KMS-11 (cell line): ENCODE data around the gene FGFBP3.

ENCODE experiments used
- H2AFZ ChIP-seq: fragments of 200-600 bp; sonication (generic); 2 replicates; pipeline ENCODE4 v1.6.1; 2016; ENCODE audit warnings: antibody characterized with exemption, mixed run types, low read depth
- H3K27ac ChIP-seq: fragments of 200-600 bp; sonication (generic); 2 replicates; pipeline ENCODE4 v1.6.1; 2016; ENCODE audit warnings: mild to moderate bottlenecking, mixed run types
- H3K27me3 ChIP-seq: fragments of 200-600 bp; sonication (generic); 2 replicates; pipeline ENCODE4 v1.6.1; 2017; ENCODE audit warnings: mild to moderate bottlenecking, low read depth, mixed run types, moderate library complexity; ENCODE audit not compliant: insufficient read depth
- H3K36me3 ChIP-seq: fragments of 200-600 bp; sonication (generic); 2 replicates; pipeline ENCODE4 v1.6.1; 2017; ENCODE audit warnings: mild to moderate bottlenecking, mixed run types; ENCODE audit not compliant: insufficient read depth
- H3K4me1 ChIP-seq: fragments of 200-600 bp; sonication (generic); 2 replicates; pipeline ENCODE4 v1.6.1; 2016; ENCODE audit warnings: mild to moderate bottlenecking, low read depth, mixed run types; ENCODE audit not compliant: poor library complexity, severe bottlenecking
- H3K4me2 ChIP-seq: fragments of 200-600 bp; sonication (generic); 2 replicates; pipeline ENCODE4 v1.7.0; 2016; ENCODE audit warnings: mild to moderate bottlenecking, mixed run types
- H3K4me3 ChIP-seq: fragments of 200-600 bp; sonication (generic); IDR thresholded peaks from 2 replicates; pipeline ENCODE4 v1.6.1; 2017; ENCODE audit warnings: low read depth, low read length, mixed read lengths; ENCODE audit not compliant: insufficient read depth
- H3K79me2 ChIP-seq: fragments of 200-600 bp; sonication (generic); 2 replicates; pipeline ENCODE4 v1.6.1; 2016; ENCODE audit warnings: low read depth, mixed run types; ENCODE audit not compliant: insufficient read depth
- H3K9ac ChIP-seq: fragments of 200-600 bp; sonication (generic); 2 replicates; pipeline ENCODE4 v1.6.1; 2016; ENCODE audit warnings: mild to moderate bottlenecking, mixed run types
- H4K20me1 ChIP-seq: fragments of 200-600 bp; sonication (generic); 2 replicates; pipeline ENCODE4 v1.6.1; 2016; ENCODE audit warnings: mild to moderate bottlenecking, mixed run types; ENCODE audit not compliant: insufficient read depth
- TF ChIP-seq, protein P1 (sequence below): fragments of 200-600 bp; sonication (generic); conservative IDR thresholded peaks from 2 replicates; pipeline ENCODE4 v1.6.1; 2017; ENCODE audit warnings: low read depth, mild to moderate bottlenecking, antibody characterized with exemption, low read length, moderate library complexity, mixed read lengths

FGFBP3 gene

DNA sequence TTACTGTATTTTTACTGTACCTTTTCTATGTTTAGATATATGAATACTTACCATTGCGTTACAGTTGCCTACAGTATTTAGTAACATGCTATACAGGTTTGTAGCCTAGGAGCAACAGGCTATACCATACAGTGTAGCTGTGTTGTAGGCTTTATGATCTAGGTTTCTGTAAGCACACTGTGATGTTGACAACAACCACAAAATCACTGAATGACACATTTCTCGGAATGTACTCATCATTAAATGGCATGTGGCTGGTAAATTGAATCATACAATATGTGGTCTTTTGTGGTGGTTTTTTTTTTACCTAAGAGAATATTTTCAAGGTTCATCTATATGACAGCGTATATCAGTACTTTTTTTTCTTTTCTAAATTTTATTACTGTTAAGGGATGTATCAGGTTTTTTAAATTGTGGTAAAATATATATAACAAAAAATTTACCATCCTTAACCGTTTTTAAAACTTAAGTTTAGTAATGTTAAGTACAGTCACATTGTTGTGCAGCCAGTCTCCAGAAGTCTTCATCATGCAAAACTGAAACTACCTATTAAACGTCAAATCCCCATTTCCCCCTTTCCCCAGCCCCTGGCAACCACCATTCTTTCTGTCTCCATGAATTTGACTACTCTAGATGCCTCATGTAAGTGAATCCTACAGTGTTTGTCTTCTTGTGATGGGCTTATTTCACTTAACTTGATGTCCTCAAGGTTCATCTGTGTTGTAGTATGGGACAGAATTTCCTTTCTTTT is 35.8 kb upstream of the FGFBP3 start:
- TF ChIP-seq, protein P1, sequence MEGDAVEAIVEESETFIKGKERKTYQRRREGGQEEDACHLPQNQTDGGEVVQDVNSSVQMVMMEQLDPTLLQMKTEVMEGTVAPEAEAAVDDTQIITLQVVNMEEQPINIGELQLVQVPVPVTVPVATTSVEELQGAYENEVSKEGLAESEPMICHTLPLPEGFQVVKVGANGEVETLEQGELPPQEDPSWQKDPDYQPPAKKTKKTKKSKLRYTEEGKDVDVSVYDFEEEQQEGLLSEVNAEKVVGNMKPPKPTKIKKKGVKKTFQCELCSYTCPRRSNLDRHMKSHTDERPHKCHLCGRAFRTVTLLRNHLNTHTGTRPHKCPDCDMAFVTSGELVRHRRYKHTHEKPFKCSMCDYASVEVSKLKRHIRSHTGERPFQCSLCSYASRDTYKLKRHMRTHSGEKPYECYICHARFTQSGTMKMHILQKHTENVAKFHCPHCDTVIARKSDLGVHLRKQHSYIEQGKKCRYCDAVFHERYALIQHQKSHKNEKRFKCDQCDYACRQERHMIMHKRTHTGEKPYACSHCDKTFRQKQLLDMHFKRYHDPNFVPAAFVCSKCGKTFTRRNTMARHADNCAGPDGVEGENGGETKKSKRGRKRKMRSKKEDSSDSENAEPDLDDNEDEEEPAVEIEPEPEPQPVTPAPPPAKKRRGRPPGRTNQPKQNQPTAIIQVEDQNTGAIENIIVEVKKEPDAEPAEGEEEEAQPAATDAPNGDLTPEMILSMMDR, result no peak
- H3K36me3 ChIP-seq, result no peaks in the 10 kb centered on the region
- no peaks in the 10 kb centered on the region for H3K27me3 ChIP-seq
- no peak overlapping the region for H3K4me3 ChIP-seq
- H3K27ac ChIP-seq, result no peak overlapping the region
- no peak overlapping the region for H3K9ac ChIP-seq
- H3K4me1 ChIP-seq, result no peaks in the 10 kb centered on the region
- H3K79me2 ChIP-seq, result no peaks in the 10 kb centered on the region; the same call in 1 of the 2 replicates
- H2AFZ ChIP-seq, result no peak overlapping the region
- no peak overlapping the region for H3K4me2 ChIP-seq
- H4K20me1 ChIP-seq, result no peaks in the 10 kb centered on the region

DNA sequence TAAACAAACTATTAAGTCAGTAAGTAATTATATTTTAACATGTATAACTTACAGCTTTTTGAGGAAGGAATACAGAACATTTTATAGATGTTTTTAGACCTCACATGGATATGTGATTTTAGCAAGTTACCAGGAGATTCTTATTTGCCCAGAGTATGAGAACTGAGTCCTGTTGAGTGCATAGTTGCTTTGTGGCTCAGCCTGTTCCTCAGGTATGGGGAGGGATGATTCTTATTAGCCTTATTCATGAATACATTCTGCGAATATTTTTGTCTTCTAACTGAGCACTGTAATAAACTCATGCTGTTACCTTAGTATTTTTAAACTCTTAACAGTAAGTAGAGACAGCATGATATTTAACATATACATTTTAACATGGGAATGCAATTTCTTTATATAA is 32.1 kb upstream of the FGFBP3 start:
- no peak overlapping the region for H3K9ac ChIP-seq
- H3K36me3 ChIP-seq, result no peaks in the 10 kb centered on the region; the same call in 1 of the 2 replicates
- H3K27me3 ChIP-seq, result no peaks in the 10 kb centered on the region
- H3K4me2 ChIP-seq, result no peak overlapping the region
- TF ChIP-seq, protein P1, result no peak
- no peak overlapping the region for H3K4me3 ChIP-seq
- no peak overlapping the region for H3K27ac ChIP-seq
- no peaks in the 10 kb centered on the region; the same call in 1 of the 2 replicates for H4K20me1 ChIP-seq
- H3K4me1 ChIP-seq, result no peaks in the 10 kb centered on the region
- H3K79me2 ChIP-seq, result peaks cover 16% of the 10 kb centered on the region
- H2AFZ ChIP-seq, result no peak overlapping the region

DNA sequence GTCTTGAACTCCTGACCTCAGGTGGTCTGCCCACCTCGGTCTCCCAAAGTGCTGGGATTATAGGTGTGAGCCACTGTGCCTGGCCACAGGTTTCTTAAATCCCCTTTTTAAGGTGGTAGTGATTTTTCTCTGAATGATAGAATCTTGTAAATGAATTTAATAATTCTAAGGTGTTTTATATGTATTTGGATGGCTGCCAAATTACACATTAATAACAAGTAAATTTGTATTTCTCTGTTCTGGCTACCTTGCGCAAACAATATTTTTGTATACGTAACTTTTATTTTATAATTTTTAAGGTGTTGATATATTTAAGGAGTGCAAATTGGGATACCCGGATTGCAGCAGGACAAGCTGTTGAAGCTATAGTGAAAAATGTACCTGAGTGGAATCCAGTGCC is 30.4 kb upstream of the FGFBP3 start:
- Histone ChIP-seq H3K4me3 (no peak overlapping the region), H4K20me1 (peaks cover 4% of the 10 kb centered on the region; the same call in 1 of the 2 replicates), H3K9ac (no peak overlapping the region), H3K27ac (no peak overlapping the region), H3K36me3 (no peaks in the 10 kb centered on the region; the same call in 1 of the 2 replicates), H3K79me2 (peaks cover 30% of the 10 kb centered on the region), H3K4me1 (no peaks in the 10 kb centered on the region), H2AFZ (no peak overlapping the region), H3K27me3 (no peaks in the 10 kb centered on the region), H3K4me2 (no peak overlapping the region)
- TF ChIP-seq, protein P1, result no peak

DNA sequence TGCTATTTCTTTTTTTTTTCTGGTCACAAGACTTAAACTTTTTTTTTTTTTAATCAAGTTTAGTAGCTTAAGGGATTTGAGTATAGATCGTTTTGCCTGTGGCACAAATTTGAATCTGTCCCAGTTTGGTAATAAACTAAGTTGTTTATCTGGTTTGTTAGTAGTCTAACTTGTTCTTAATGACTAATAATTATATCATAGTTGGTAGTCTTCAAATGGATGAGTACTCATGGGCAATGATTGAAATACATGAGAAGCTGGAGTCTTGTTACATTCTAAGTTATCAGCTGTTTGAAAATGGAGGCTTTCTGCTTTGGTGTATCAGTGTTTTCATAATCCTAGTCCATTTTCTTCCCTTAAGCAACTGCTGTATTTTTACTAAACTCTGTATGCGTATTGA is 26.6 kb upstream of the FGFBP3 start:
- Histone ChIP-seq H3K27me3 (no peaks in the 10 kb centered on the region), H3K4me1 (peaks cover 20% of the 10 kb centered on the region), H3K4me2 (no peak overlapping the region), H3K36me3 (no peaks in the 10 kb centered on the region; the same call in 1 of the 2 replicates), H3K4me3 (no peak overlapping the region), H2AFZ (no peak overlapping the region), H3K27ac (no peak overlapping the region), H4K20me1 (peaks cover 4% of the 10 kb centered on the region; the same call in 1 of the 2 replicates), H3K79me2 (peaks cover 65% of the 10 kb centered on the region), H3K9ac (no peak overlapping the region)
- TF ChIP-seq, protein P1, result no peak
